Smooth muscle cell (in vitro differentiated cells): Measurements from ENCODE around the gene DHX57. TPM values are rescaled to one million over a fixed set of nuclear protein-coding genes. Genes with fewer than 3 reads are reported as not detected.

ENCODE experiments used
- DNase-seq: peaks from one replicate; lab custom pipeline; 2025; ENCODE audit not compliant: unreplicated experiment; lab: John Stamatoyannopoulos, UW
- H2AFZ ChIP-seq: fragments of 200-600 bp; sonication (generic); 2 replicates; pipeline ENCODE4 v1.6.0; 2016; ENCODE audit warnings: antibody characterized with exemption, low read depth, mild to moderate bottlenecking
- H3F3A ChIP-seq: fragments of 200-600 bp; sonication (generic); 2 replicates; pipeline ENCODE4 v1.6.0; 2017; ENCODE audit warnings: antibody characterized with exemption, low read depth
- H3K27ac ChIP-seq: fragments of 200-600 bp; sonication (generic); 2 replicates; pipeline ENCODE4 v1.5.1; 2016; ENCODE audit warnings: low read depth, mild to moderate bottlenecking
- H3K27me3 ChIP-seq: fragments of 200-600 bp; sonication (generic); 2 replicates; pipeline ENCODE4 v1.6.1; 2016; ENCODE audit warnings: low read depth, mild to moderate bottlenecking
- H3K36me3 ChIP-seq: fragments of 200-600 bp; sonication (generic); 2 replicates; pipeline ENCODE4 v1.5.1; 2016; ENCODE audit warnings: low read depth
- H3K4me1 ChIP-seq: fragments of 200-600 bp; sonication (generic); 2 replicates; pipeline ENCODE4 v1.5.1; 2016; ENCODE audit warnings: low read depth
- H3K4me2 ChIP-seq: fragments of 200-600 bp; sonication (generic); 2 replicates; pipeline ENCODE4 v1.6.0; 2016; ENCODE audit warnings: mild to moderate bottlenecking
- H3K4me3 ChIP-seq: fragments of 200-600 bp; sonication (generic); 2 replicates; pipeline ENCODE4 v1.5.1; 2016; ENCODE audit warnings: mild to moderate bottlenecking
- H3K79me2 ChIP-seq: fragments of 200-600 bp; sonication (generic); 2 replicates; pipeline ENCODE4 v1.6.0; 2016; ENCODE audit warnings: low read depth, mild to moderate bottlenecking
- H3K9ac ChIP-seq: fragments of 200-600 bp; sonication (generic); 2 replicates; pipeline ENCODE4 v1.6.0; 2016; ENCODE audit warnings: low read depth
- H3K9me3 ChIP-seq: fragments of 200-600 bp; sonication (generic); replicated peaks from 2 replicates; pipeline ENCODE4 v1.5.1; 2016; ENCODE audit warnings: low read depth
- H4K20me1 ChIP-seq: fragments of 200-600 bp; sonication (generic); 2 replicates; pipeline ENCODE4 v1.6.0; 2016; ENCODE audit warnings: low read depth
- WGBS: methylation state at CpG from one replicate; pipeline ENCODE4 v1.1.7; 2016; ENCODE audit warnings: low lambda C conversion rate; 5-methylcytosine and 5-hydroxymethylcytosine counted together
- polyA plus RNA-seq: library from polyadenylated mRNA; unstranded; fragments of >200 nt; fragmentation: Nextera tagmentation; extraction: Ambion mirVana; gene quantifications from 2 replicates; pipeline ENCODE4 v1.2.1, GENCODE V29; 2016
- small RNA-seq: library from RNA; depleted of rRNA; stranded (forward); fragments of <200 nt; gene quantifications from one replicate; pipeline ENCODE3, GENCODE V24; 2014
- total RNA-seq: library from RNA; depleted of rRNA; stranded (reverse); fragments of >200 nt; gene quantifications from 2 replicates; pipeline ENCODE4 v1.2.3, GENCODE V29; 2014
- TF ChIP-seq, protein P1 (sequence below): fragments of 200-600 bp; sonication (generic); IDR thresholded peaks from 2 replicates; pipeline ENCODE4 v1.5.1; 2017; ENCODE audit warnings: borderline replicate concordance, mild to moderate bottlenecking, antibody characterized with exemption; ENCODE audit not compliant: insufficient read depth, poor library complexity, severe bottlenecking

Gene DHX57
- total and polyA plus RNA-seq, 2 experiments from 2014 or later = 10.8 to 16.8 TPM

DNA sequence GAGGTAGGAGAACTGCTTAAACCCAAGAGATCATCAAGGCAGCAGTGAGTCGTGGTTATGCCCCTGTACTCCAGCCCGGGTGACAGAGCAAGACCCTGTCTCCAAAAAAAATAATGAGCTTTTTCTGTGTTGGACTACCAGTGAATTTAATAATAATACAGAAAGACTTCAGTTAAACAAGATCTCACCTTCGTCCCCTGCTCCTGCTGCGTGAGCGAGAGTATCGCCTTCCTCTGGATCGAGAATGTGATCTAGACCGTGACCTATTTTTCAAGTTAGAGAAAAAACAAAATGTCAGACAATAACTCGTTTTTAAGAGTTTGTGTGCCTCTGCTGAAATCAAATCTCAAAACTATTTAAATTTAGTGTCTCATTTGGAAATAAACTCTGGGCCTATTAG is 127.3 kb downstream of the DHX57 start:
- H3K27ac ChIP-seq = peak overlapping the region; percentile 32
- no peaks in the 10 kb centered on the region for H3K9me3 ChIP-seq
- H3K79me2 ChIP-seq = peaks cover 68% of the 10 kb centered on the region
- whole genome bisulfite sequencing = 92% methylated on average over 9 of the region's 9 CpGs
- H2AFZ ChIP-seq = no peak overlapping the region
- peak overlapping the region; percentile 39 for H3K4me2 ChIP-seq
- TF ChIP-seq, protein P1, sequence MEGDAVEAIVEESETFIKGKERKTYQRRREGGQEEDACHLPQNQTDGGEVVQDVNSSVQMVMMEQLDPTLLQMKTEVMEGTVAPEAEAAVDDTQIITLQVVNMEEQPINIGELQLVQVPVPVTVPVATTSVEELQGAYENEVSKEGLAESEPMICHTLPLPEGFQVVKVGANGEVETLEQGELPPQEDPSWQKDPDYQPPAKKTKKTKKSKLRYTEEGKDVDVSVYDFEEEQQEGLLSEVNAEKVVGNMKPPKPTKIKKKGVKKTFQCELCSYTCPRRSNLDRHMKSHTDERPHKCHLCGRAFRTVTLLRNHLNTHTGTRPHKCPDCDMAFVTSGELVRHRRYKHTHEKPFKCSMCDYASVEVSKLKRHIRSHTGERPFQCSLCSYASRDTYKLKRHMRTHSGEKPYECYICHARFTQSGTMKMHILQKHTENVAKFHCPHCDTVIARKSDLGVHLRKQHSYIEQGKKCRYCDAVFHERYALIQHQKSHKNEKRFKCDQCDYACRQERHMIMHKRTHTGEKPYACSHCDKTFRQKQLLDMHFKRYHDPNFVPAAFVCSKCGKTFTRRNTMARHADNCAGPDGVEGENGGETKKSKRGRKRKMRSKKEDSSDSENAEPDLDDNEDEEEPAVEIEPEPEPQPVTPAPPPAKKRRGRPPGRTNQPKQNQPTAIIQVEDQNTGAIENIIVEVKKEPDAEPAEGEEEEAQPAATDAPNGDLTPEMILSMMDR = no peak
- peaks cover 73% of the 10 kb centered on the region for H4K20me1 ChIP-seq
- H3K4me3 ChIP-seq = peak overlapping the region; percentile 12
- H3K27me3 ChIP-seq = no peaks in the 10 kb centered on the region
- peaks cover 39% of the 10 kb centered on the region for H3F3A ChIP-seq
- peaks cover 36% of the 10 kb centered on the region for H3K4me1 ChIP-seq
- H3K36me3 ChIP-seq = peaks cover 43% of the 10 kb centered on the region
- DNase-seq = no peak
- no peak overlapping the region for H3K9ac ChIP-seq

DNA sequence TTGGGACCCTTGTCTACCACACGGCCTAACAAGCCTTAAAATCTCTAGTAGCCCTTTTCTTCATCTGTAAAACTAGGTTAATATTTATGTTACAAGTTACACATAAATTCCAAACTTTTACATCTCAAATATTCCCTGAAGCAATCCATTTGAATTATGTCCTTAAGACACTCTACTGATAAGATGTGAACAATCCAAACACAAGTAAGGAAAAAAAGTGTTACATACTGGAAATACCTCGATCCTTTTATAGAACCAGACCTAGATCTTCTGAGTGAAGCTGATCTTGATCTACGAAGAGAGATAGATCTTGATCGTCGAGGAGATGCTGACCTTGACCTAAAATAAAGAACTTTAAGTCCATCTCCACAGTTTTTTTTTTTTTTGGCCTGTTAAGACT is 127.9 kb downstream of the DHX57 start:
- Histone ChIP-seq H3K27me3 (no peaks in the 10 kb centered on the region), H3K9ac (peak overlapping the region; percentile 10), H3K79me2 (peaks cover 69% of the 10 kb centered on the region), H3K4me3 (no peak overlapping the region), H3K27ac (peak overlapping the region; percentile 32), H4K20me1 (peaks cover 77% of the 10 kb centered on the region), H3K4me1 (peaks cover 36% of the 10 kb centered on the region), H2AFZ (no peak overlapping the region), H3F3A (peaks cover 43% of the 10 kb centered on the region), H3K9me3 (no peaks in the 10 kb centered on the region), H3K4me2 (no peak overlapping the region), H3K36me3 (peaks cover 43% of the 10 kb centered on the region)
- TF ChIP-seq, protein P1 = no peak
- WGBS = 78% methylated on average over 5 of the region's 5 CpGs
- no peak for DNase-seq

Small RNAs within 50 kb of the gene (small RNA-seq; reads per million reads assigned to genes)
- gene RNU6-851P = not detected

Other genes starting within 250 kb of the DHX57 start
- 11.0 and 13.1 TPM in 2 replicates for gene GALM, start 209.8 kb downstream of the DHX57 start, total RNA-seq
- gene GALM, start 209.8 kb downstream of the DHX57 start, polyA plus RNA-seq = 8.5 and 18.9 TPM in 2 replicates
- 92.5 and 122 TPM in 2 replicates for gene SRSF7, start 124.6 kb downstream of the DHX57 start, total RNA-seq
- gene SRSF7, start 124.6 kb downstream of the DHX57 start, polyA plus RNA-seq = 102 and 107 TPM in 2 replicates
- gene GEMIN6, start 97.7 kb downstream of the DHX57 start, total RNA-seq = 2.7 and 4.9 TPM in 2 replicates
- 9.0 and 10.2 TPM in 2 replicates for gene GEMIN6, start 97.7 kb downstream of the DHX57 start, polyA plus RNA-seq
- 30.5 and 49.7 TPM in 2 replicates for gene MORN2, start within 50 bp of the DHX57 start, total RNA-seq
- gene MORN2, start within 50 bp of the DHX57 start, polyA plus RNA-seq = 42.8 and 53.7 TPM in 2 replicates
- 0.40 and 2.3 TPM in 2 replicates for gene ARHGEF33, start 13.9 kb upstream of the DHX57 start, total RNA-seq
- 1.4 TPM in 1 of 2 replicates, not detected in the other for gene ARHGEF33, start 13.9 kb upstream of the DHX57 start, polyA plus RNA-seq
- gene SOS1, start 245.1 kb upstream of the DHX57 start, total RNA-seq = 34.0 and 38.5 TPM in 2 replicates
- gene SOS1, start 245.1 kb upstream of the DHX57 start, polyA plus RNA-seq = 8.4 and 10.1 TPM in 2 replicates